NCI-H774 (cell line): ENCODE data around the gene TBC1D24.
A peak's percentile ranks its signal among the peaks of the same experiment; 100 is the strongest.

Experiments used
- DNase-seq: peaks from one replicate; lab custom pipeline; 2025; lab: John Stamatoyannopoulos, UW

Gene TBC1D24

GRCh38 chr16:2450535-2450934 lies 24.4 kb upstream of the TBC1D24 start:
- no peak for DNase-seq

- DNase-seq = no peak
Observed at GRCh38 chr16:2450975-2451381, 23.9 kb upstream of the TBC1D24 start.

GRCh38 chr16:2451851-2452320 lies 23.0 kb upstream of the TBC1D24 start:
- no peak for DNase-seq

GRCh38 chr16:2452650-2453049 lies 22.3 kb upstream of the TBC1D24 start:
- no peak for DNase-seq

- no peak for DNase-seq
Observed at GRCh38 chr16:2455081-2455845, 19.7 kb upstream of the TBC1D24 start.

- DNase-seq = no peak
Observed at GRCh38 chr16:2456551-2457153, 18.3 kb upstream of the TBC1D24 start.

- no peak for DNase-seq
Observed at GRCh38 chr16:2457267-2457666, 17.7 kb upstream of the TBC1D24 start.

GRCh38 chr16:2457946-2458345 lies 17.0 kb upstream of the TBC1D24 start:
- DNase-seq = no peak

GRCh38 chr16:2458887-2459646 lies 15.9 kb upstream of the TBC1D24 start:
- DNase-seq = no peak

- DNase-seq = peak; percentile 86
Observed at GRCh38 chr16:2459647-2460390, 15.1 kb upstream of the TBC1D24 start, which contains the start of gene TEDC2. Gene TEDC2 (plus strand): TSS chr16:2460109. CDS start chr16:2460145, 36 bp downstream.

GRCh38 chr16:2460391-2460713 lies 14.6 kb upstream of the TBC1D24 start:
- no peak for DNase-seq

- no peak for DNase-seq
Observed at GRCh38 chr16:2460916-2461315, 14.0 kb upstream of the TBC1D24 start.

GRCh38 chr16:2462031-2462866 lies 12.7 kb upstream of the TBC1D24 start:
- DNase-seq = no peak

- no peak for DNase-seq
Observed at GRCh38 chr16:2464333-2464732, 10.6 kb upstream of the TBC1D24 start.

- no peak for DNase-seq
Observed at GRCh38 chr16:2465653-2466415, 9.1 kb upstream of the TBC1D24 start.

GRCh38 chr16:2466667-2467527 lies 8.0 kb upstream of the TBC1D24 start:
- no peak for DNase-seq

- peak; percentile 53 for DNase-seq
Observed at GRCh38 chr16:2467528-2468232, 7.2 kb upstream of the TBC1D24 start.

GRCh38 chr16:2468233-2468724 lies 6.6 kb upstream of the TBC1D24 start:
- DNase-seq = no peak
